GM12892 (cell line): ENCODE measurements around the gene ADARB2.

Experiments
- POLR2AphosphoS5 ChIP-seq: IDR thresholded peaks from 2 replicates; pipeline ENCODE4 v1.6.1; 2011; ENCODE audit warnings: low read depth, low read length, control low read depth
- TAF1 ChIP-seq: IDR thresholded peaks from 2 replicates; pipeline ENCODE4 v1.6.1; 2011; ENCODE audit warnings: low read depth, mild to moderate bottlenecking, control low read depth, low read length, borderline replicate concordance

DNA sequence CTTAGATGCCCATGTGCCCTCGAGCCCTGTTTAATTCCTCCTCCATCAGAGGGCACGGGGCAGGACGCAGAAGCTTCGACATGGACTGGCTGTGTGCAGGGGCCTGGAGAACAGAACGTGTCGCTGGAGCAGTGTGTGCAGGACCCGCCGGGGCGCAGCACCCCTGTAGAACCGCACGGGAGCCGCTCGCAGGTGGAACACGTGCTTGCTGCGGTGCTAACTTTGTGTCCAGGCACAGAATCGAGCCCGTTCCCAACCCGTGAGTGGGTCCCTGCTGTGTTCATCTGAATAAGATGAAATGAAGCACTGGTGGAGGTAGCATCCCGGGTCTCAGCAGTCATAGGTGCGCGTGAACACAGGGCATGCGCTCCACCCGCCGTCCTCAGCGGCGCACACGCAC, 564.2 kb downstream of the ADARB2 start:
- no peak for TF ChIP-seq TAF1
- no peak for TF ChIP-seq POLR2AphosphoS5
